ENCODE measurements around the gene DGKH.
"Not testable (repeated sequence)": the region's sequence is repeated elsewhere in the genome, so short reads cannot be mapped to it uniquely, and the experiment has no call there.

GRCh38 chr13:42141052-42141451, 92.6 kb downstream of the DGKH start:
- not testable (repeated sequence) for TF ChIP-seq POLR2A, CTCF (IDR thresholded peaks at IDR 0.05)

Data from upper lobe of left lung (tissue), 4 donors.